Measurements from ENCODE around the gene KLF2.

GRCh38 chr19:16285769-16286498 is 38.7 kb upstream of the KLF2 start:
- TF ChIP-seq USF2 (IDR thresholded peaks at IDR 0.05; ENCODE audit: borderline replicate concordance, low read depth, low read length) (no peak), EP300 (IDR thresholded peaks at IDR 0.05; ENCODE audit: borderline replicate concordance in 1 of 2, control insufficient read depth in 1 of 2, low read depth in 2 of 2, low read length in 2 of 2) (no peak), SMAD1 (IDR thresholded peaks at IDR 0.05; ENCODE audit: low read depth, partially characterized antibody) (no peak), YY1 (IDR thresholded peaks at IDR 0.05; ENCODE audit: low read depth, low read length) (no peak), RB1 (IDR thresholded peaks at IDR 0.05; ENCODE audit: borderline replicate concordance) (no peak), RFX5 (IDR thresholded peaks at IDR 0.05; ENCODE audit: low read depth, low read length) (no peak)
